Hepatocyte (in vitro differentiated cells): ENCODE results near the gene NCKAP5L.

Source experiments
- EZH2phosphoT487 ChIP-seq: fragments of 200-600 bp; sonication (generic); IDR thresholded peaks from one replicate; pipeline ENCODE4 v1.6.1; 2018; ENCODE audit warnings: antibody characterized with exemption, mild to moderate bottlenecking, low read depth, moderate library complexity; ENCODE audit not compliant: unreplicated experiment, severe bottlenecking
- TF ChIP-seq, protein P1 (sequence below): fragments of 200-600 bp; sonication (generic); IDR thresholded peaks from 2 replicates; pipeline ENCODE4 v1.5.1; 2016; ENCODE audit warnings: antibody characterized with exemption, mild to moderate bottlenecking; ENCODE audit not compliant: poor library complexity

DNA sequence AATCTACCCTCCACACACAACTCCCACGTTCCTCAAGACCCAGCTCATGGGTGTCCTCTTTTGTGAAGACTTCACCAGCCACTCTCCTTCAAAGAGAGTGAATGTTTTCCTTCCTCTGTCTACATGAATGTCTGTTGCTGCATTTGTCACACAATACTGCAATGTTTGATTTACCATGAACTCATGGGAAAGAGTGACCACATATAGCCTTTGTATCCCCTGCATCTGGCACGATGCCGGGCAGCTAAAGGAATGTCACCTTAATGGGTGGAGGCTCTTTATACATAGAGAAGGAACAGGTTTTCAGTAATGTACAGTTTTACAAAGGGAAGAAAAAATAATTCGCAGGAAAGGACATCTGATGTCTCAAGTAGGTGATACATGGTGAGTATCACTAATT, 26.8 kb upstream of the NCKAP5L start:
- TF ChIP-seq EZH2phosphoT487: no peak
- TF ChIP-seq, protein P1, sequence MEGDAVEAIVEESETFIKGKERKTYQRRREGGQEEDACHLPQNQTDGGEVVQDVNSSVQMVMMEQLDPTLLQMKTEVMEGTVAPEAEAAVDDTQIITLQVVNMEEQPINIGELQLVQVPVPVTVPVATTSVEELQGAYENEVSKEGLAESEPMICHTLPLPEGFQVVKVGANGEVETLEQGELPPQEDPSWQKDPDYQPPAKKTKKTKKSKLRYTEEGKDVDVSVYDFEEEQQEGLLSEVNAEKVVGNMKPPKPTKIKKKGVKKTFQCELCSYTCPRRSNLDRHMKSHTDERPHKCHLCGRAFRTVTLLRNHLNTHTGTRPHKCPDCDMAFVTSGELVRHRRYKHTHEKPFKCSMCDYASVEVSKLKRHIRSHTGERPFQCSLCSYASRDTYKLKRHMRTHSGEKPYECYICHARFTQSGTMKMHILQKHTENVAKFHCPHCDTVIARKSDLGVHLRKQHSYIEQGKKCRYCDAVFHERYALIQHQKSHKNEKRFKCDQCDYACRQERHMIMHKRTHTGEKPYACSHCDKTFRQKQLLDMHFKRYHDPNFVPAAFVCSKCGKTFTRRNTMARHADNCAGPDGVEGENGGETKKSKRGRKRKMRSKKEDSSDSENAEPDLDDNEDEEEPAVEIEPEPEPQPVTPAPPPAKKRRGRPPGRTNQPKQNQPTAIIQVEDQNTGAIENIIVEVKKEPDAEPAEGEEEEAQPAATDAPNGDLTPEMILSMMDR: no peak
